Measurements from ENCODE around the gene GINS2. TPM values are rescaled to one million over a fixed set of nuclear protein-coding genes. Genes with fewer than 3 reads are reported as not detected.

GINS2 gene
- total RNA-seq, 1 donor, result 1.8 TPM

DNA sequence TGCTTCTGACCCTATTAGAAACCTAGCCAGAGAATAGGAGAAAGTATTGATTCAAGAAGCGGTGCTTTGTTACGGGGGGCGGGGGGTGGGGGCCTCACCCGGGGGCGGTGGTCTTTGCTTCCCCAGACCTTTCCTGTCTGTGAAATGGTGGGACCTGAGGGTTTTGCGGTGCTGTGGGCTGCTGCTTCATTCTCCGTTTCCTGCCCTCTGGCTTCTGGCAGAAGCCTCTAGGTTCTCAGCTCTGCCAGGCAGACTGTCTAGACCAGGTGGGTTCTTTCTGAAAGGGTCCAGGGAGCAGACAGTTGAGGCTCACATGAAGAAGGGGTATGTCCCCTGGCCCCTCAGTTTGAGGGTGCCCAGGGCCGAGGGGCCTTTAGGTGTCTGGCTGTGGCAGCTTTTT is 61.7 kb downstream of the GINS2 start:
- TF ChIP-seq CTCF (IDR thresholded peaks at IDR 0.05; ENCODE audit: extremely low read depth, low read depth, low read length), result no peak
- no peaks in the 10 kb centered on the region for H3K36me3 ChIP-seq (ENCODE audit: insufficient read depth, low read length)
- peaks cover 98% of the 10 kb centered on the region for H3K79me2 ChIP-seq (ENCODE audit: insufficient read depth, low read length)
- no peak overlapping the region for H3K4me3 ChIP-seq (ENCODE audit: insufficient read depth, low read length)
- no peaks in the 10 kb centered on the region for H3K9me3 ChIP-seq (ENCODE audit: low read depth, low read length)
- H2AFZ ChIP-seq (ENCODE audit: low read length), result no peak overlapping the region
- DNase-seq (ENCODE audit: insufficient read length, low spot score, missing footprints), result no peak
- H3K27ac ChIP-seq (ENCODE audit: low read depth, low read length), result no peak overlapping the region
- no peaks in the 10 kb centered on the region for H3K27me3 ChIP-seq (ENCODE audit: insufficient read depth, low read length)
- no peak overlapping the region for H3K4me2 ChIP-seq (ENCODE audit: insufficient read depth, low read length)
- H3K4me1 ChIP-seq (ENCODE audit: insufficient read depth, low read length), result no peaks in the 10 kb centered on the region
- H4K20me1 ChIP-seq (ENCODE audit: insufficient read depth, low read length), result peaks cover 94% of the 10 kb centered on the region

Small RNA genes lying within 50 kb of the gene (small RNA-seq; reads per million reads assigned to genes)
- gene RN7SL381P, result not detected

Other genes with a start within 250 kb of the GINS2 start
- 49.6 and 55.7 TPM in 2 replicates for gene GSE1, start 75.6 kb downstream of the GINS2 start, total RNA-seq
- gene C16orf74, start 62.1 kb upstream of the GINS2 start, total RNA-seq, result 0.59 and 0.72 TPM in 2 replicates
- gene EMC8, start 110.6 kb upstream of the GINS2 start, total RNA-seq, result 28.6 and 30.1 TPM in 2 replicates
- 277 and 297 TPM in 2 replicates for gene COX4I1, start 110.7 kb upstream of the GINS2 start, total RNA-seq
- gene IRF8, start 210.2 kb upstream of the GINS2 start, total RNA-seq, result under 0.01 and 0.36 TPM in 2 replicates

Measured in osteoblast (primary cell).